SH-SY5Y (cell line): ENCODE measurements around the gene RASSF9.

Experiments
- GATA2 ChIP-seq: IDR thresholded peaks from 2 replicates; pipeline ENCODE4 v1.6.1; 2011; ENCODE audit warnings: mild to moderate bottlenecking, low read depth, low read length
- GATA3 ChIP-seq: IDR thresholded peaks from 2 replicates; pipeline ENCODE4 v1.6.1; 2011; ENCODE audit warnings: low read depth, mild to moderate bottlenecking, low read length, moderate library complexity

Gene RASSF9

GRCh38 chr12:85836197-85837090 is at the start of gene RASSF9:
RASSF9 (minus strand) TSS chr12:85836409; CDS start chr12:85836201, 208 bp downstream.
- no peak for TF ChIP-seq GATA2
- no peak for TF ChIP-seq GATA3

GRCh38 chr12:85883763-85884162 is 47.6 kb upstream of the RASSF9 start:
- no peak for TF ChIP-seq GATA2
- no peak for TF ChIP-seq GATA3

- TF ChIP-seq GATA3 (no peak), GATA2 (no peak)
These were observed 41.2 kb upstream of the RASSF9 start for GRCh38 chr12:85877459-85877858.

- no peak for TF ChIP-seq GATA3
- TF ChIP-seq GATA2, result no peak
These were observed 37.8 kb upstream of the RASSF9 start, which contains the start of gene NTS for GRCh38 chr12:85874031-85874461. NTS (plus strand) TSS chr12:85874295; CDS start chr12:85874404, 109 bp downstream.

- TF ChIP-seq GATA2 (no peak), GATA3 (no peak)
These were observed 36.4 kb upstream of the RASSF9 start for GRCh38 chr12:85872497-85873091.

DNA sequence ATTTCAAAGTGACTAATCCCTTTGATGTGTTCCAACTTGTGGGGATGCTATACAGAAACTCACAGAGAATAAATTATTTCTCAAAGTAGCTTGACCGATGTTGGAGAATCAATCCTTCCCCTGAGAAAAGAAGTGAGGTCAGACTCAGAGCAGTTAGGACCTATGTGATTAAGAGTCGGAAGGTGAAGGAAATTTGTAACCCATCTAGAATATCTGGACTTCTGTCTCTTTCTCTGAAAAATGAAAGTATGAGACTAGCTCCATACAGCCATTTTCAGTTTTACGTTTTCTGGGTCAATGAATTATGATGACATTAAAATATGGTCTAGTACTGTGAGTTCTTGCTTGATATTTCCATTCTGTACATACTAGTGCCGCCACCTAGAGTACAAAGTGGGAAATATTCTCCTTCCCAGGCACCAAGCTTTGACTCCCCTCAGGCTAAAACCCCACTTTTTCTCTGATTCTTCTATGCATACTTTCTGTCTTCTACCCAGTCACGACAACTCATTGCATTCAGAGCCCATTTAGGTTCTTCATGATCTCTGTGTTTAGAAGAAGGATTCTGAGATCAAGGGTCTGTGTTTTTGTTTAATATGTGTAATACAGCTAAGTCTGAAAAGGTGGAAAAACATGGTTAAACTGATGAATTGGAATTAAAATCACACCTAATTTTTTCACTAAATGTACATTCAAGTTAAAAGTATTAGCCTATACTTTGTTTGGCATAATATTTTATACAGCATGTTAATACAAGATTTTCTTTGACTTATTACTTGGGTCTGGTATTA is 31.0 kb upstream of the RASSF9 start:
- no peak for TF ChIP-seq GATA3
- no peak for TF ChIP-seq GATA2

DNA sequence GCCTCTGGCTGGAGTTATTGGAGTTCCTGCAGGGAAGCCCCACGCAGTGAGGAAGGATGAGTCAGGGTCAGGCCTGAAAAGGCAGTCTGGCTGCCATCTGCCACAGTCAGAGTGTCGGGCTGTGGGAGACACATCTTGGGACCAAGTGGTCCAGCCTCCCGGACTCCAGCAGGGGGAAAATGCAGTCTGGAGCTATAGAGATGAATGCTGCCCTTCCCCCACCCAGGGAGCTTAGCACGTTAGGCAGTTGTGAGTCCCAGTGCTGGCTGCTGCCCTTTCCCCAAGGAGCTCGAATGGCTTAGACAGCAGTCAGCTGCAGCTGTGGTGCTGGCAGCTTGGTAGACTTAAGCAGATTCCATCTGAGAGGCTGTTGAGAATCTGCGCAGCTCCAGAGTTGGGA is 29.7 kb upstream of the RASSF9 start:
- TF ChIP-seq GATA3, result no peak
- TF ChIP-seq GATA2, result no peak

- TF ChIP-seq GATA2 (no peak), GATA3 (no peak)
These were observed 20.8 kb upstream of the RASSF9 start for GRCh38 chr12:85856966-85857365.

GRCh38 chr12:85855305-85855704 is 19.1 kb upstream of the RASSF9 start:
- TF ChIP-seq GATA3 (no peak), GATA2 (no peak)

- TF ChIP-seq GATA3 (no peak), GATA2 (no peak)
These were observed 13.1 kb upstream of the RASSF9 start for GRCh38 chr12:85849344-85849743.

DNA sequence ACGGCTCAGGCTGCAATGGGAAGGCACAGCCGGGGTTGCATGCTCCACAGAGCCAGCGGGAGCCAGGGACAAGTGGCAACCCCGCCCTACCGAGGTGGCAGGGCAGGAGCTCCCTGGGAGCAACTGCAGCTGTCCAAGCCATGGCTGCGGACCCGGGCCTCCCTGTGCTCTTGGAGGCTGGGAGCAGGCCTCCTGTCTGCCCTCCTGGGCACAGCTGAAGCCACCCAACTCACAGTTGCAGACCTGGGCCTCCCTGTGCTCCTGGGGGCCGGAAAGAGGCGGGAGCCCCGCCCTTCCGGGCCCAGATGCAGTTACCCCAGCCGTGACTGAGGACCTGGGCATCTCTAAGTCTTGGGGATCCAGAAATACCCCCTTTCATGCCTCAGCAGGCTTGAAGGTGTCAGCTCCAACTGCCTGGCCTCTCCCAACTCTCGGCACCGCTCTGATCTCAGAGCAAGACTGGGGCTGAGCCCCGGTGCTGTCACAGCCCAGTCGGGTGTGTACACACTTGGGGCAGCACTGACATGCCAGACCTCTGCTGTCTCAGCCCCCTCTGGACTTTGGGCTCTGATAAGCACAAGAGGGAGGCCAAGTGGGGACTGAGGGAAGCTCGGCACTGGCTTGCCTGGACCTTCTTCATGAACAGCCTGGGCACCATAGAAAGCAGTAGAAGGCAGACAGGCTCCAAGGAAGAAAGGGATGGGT is 7.5 kb upstream of the RASSF9 start:
- no peak for TF ChIP-seq GATA3
- TF ChIP-seq GATA2, result no peak

- no peak for TF ChIP-seq GATA2
These were observed 598 bp downstream of the RASSF9 start for GRCh38 chr12:85835426-85836196.

- TF ChIP-seq GATA3 (no peak), GATA2 (no peak)
These were observed 1.8 kb downstream of the RASSF9 start for GRCh38 chr12:85834378-85834777.
